Muscle of leg (tissue), 11 donors: ENCODE data around the gene RNF5. TPM values are rescaled to one million over a fixed set of nuclear protein-coding genes. Genes with fewer than 3 reads are reported as not detected.
"Not testable (repeated sequence)": the region's sequence is repeated elsewhere in the genome, so short reads cannot be mapped to it uniquely, and the experiment has no call there.

Experiments
- DNase-seq: peaks from one replicate; pipeline ENCODE4 v3.0.0; 2013
- H3K27ac ChIP-seq: one replicate; pipeline ENCODE4 v1.5.1; 2013; ENCODE audit warnings: mild to moderate bottlenecking, low read length, control low read depth
- H3K27me3 ChIP-seq: one replicate; pipeline ENCODE4 v1.6.1; 2013; ENCODE audit warnings: low read length; ENCODE audit not compliant: control insufficient read depth, insufficient read depth
- H3K36me3 ChIP-seq: one replicate; pipeline ENCODE4 v1.6.1; 2013; ENCODE audit warnings: low read length; ENCODE audit not compliant: control insufficient read depth, insufficient read depth
- H3K4me1 ChIP-seq: one replicate; pipeline ENCODE4 v1.6.1; 2013; ENCODE audit warnings: low read length; ENCODE audit not compliant: control insufficient read depth, insufficient read depth
- H3K4me3 ChIP-seq: one replicate; pipeline ENCODE4 v1.5.1; 2013; ENCODE audit warnings: low read length, control low read depth
- H3K9me3 ChIP-seq: replicated peaks from 2 replicates; pipeline ENCODE4 v1.6.1; 2013; ENCODE audit warnings: low read depth, low read length; ENCODE audit not compliant: control insufficient read depth
- WGBS: methylation state at CpG from one replicate; pipeline ENCODE4 v1.1.5; 2013; ENCODE audit warnings: missing lambda C conversion rate; ENCODE audit not compliant: insufficient coverage; 5-methylcytosine and 5-hydroxymethylcytosine counted together
- polyA plus RNA-seq, 8 donors: library from polyadenylated mRNA; unstranded; fragments of 120-200 nt; gene quantifications; one replicate each; pipeline versions ENCODE4 v1.2.1 to v1.2.3, GENCODE V29; 2013; ENCODE audit warnings: inconsistent platforms in 1 of 8, low replicate concordance in 1 of 8; ENCODE audit not compliant: insufficient read length in 8 of 8, insufficient read depth in 1 of 8
- total RNA-seq: library from RNA; stranded (reverse); fragments of 120-200 nt; gene quantifications from one replicate; pipeline ENCODE4 v1.2.4, GENCODE V29; 2013

RNF5 gene
- total and polyA plus RNA-seq, 9 donors = 41.5 to 57.5 (median 52.7) TPM

- 78% methylated on average over 5 of the region's 5 CpGs for WGBS
- Histone ChIP-seq H3K36me3 (no peaks in the 10 kb centered on the region), H3K4me1 (no peaks in the 10 kb centered on the region), H3K27ac (no peak overlapping the region), H3K4me3 (no peak overlapping the region), H3K27me3 (no peaks in the 10 kb centered on the region), H3K9me3 (no peaks in the 10 kb centered on the region)
- DNase-seq = no peak
Measured at GRCh38 chr6:32210191-32210601, 32.0 kb downstream of the RNF5 start.

GRCh38 chr6:32211432-32211831, 33.2 kb downstream of the RNF5 start:
- DNase-seq, H3K4me1 ChIP-seq, H3K27ac ChIP-seq, H3K36me3 ChIP-seq, H3K9me3 ChIP-seq, H3K4me3 ChIP-seq, H3K27me3 ChIP-seq: not testable (repeated sequence)
- no CpG with 5 or more reads among the region's 4 CpGs for WGBS

GRCh38 chr6:32212076-32212760, 34.0 kb downstream of the RNF5 start:
- H3K4me3 ChIP-seq = no peak overlapping the region
- no peaks in the 10 kb centered on the region for H3K4me1 ChIP-seq
- no peak overlapping the region for H3K27ac ChIP-seq
- whole genome bisulfite sequencing = 64% methylated on average over 6 of the region's 12 CpGs
- no peaks in the 10 kb centered on the region for H3K9me3 ChIP-seq
- DNase-seq = no peak
- H3K36me3 ChIP-seq = no peaks in the 10 kb centered on the region
- H3K27me3 ChIP-seq = no peaks in the 10 kb centered on the region

GRCh38 chr6:32213649-32214048, 35.4 kb downstream of the RNF5 start:
- no peaks in the 10 kb centered on the region for H3K4me1 ChIP-seq
- no peaks in the 10 kb centered on the region for H3K36me3 ChIP-seq
- 78% methylated on average over 2 of the region's 6 CpGs for WGBS
- DNase-seq = no peak
- H3K27me3 ChIP-seq = no peaks in the 10 kb centered on the region
- no peak overlapping the region for H3K4me3 ChIP-seq
- H3K27ac ChIP-seq = no peak overlapping the region
- no peaks in the 10 kb centered on the region for H3K9me3 ChIP-seq

GRCh38 chr6:32214126-32214525, 35.9 kb downstream of the RNF5 start:
- no CpG with 5 or more reads among the region's 3 CpGs for WGBS
- no peaks in the 10 kb centered on the region for H3K4me1 ChIP-seq
- no peak overlapping the region for H3K27ac ChIP-seq
- H3K9me3 ChIP-seq = no peaks in the 10 kb centered on the region
- no peak overlapping the region for H3K4me3 ChIP-seq
- H3K36me3 ChIP-seq = no peaks in the 10 kb centered on the region
- no peak for DNase-seq
- H3K27me3 ChIP-seq = no peaks in the 10 kb centered on the region

GRCh38 chr6:32215617-32216016, 37.4 kb downstream of the RNF5 start:
- Histone ChIP-seq H3K27ac (no peak overlapping the region), H3K36me3 (no peaks in the 10 kb centered on the region), H3K27me3 (no peaks in the 10 kb centered on the region), H3K9me3 (no peaks in the 10 kb centered on the region), H3K4me3 (no peak overlapping the region), H3K4me1 (no peaks in the 10 kb centered on the region)
- no CpG with 5 or more reads among the region's 4 CpGs for WGBS
- no peak for DNase-seq

GRCh38 chr6:32216285-32216684, 38.1 kb downstream of the RNF5 start:
- Histone ChIP-seq H3K4me1 (no peaks in the 10 kb centered on the region), H3K27me3 (no peaks in the 10 kb centered on the region), H3K9me3 (no peaks in the 10 kb centered on the region), H3K27ac (no peak overlapping the region), H3K36me3 (no peaks in the 10 kb centered on the region), H3K4me3 (no peak overlapping the region)
- DNase-seq = no peak
- WGBS = 93% methylated on average over 3 of the region's 10 CpGs

GRCh38 chr6:32216998-32217397, 38.8 kb downstream of the RNF5 start:
- Histone ChIP-seq H3K36me3 (no peaks in the 10 kb centered on the region), H3K27ac (no peak overlapping the region), H3K9me3 (no peaks in the 10 kb centered on the region), H3K4me3 (no peak overlapping the region), H3K4me1 (no peaks in the 10 kb centered on the region), H3K27me3 (no peaks in the 10 kb centered on the region)
- WGBS = 85% methylated on average over 11 of the region's 11 CpGs
- DNase-seq = no peak

- H3K4me1 ChIP-seq = no peaks in the 10 kb centered on the region
- DNase-seq = no peak
- 63% methylated on average over 6 of the region's 7 CpGs for WGBS
- H3K27me3 ChIP-seq = no peaks in the 10 kb centered on the region
- H3K4me3 ChIP-seq = no peak overlapping the region
- H3K9me3 ChIP-seq = no peaks in the 10 kb centered on the region
- no peaks in the 10 kb centered on the region for H3K36me3 ChIP-seq
- H3K27ac ChIP-seq = no peak overlapping the region
Measured at GRCh38 chr6:32218167-32218566, 40.0 kb downstream of the RNF5 start.

- Histone ChIP-seq H3K36me3 (no peaks in the 10 kb centered on the region), H3K4me1 (no peaks in the 10 kb centered on the region), H3K9me3 (no peaks in the 10 kb centered on the region), H3K4me3 (no peak overlapping the region), H3K27me3 (no peaks in the 10 kb centered on the region), H3K27ac (no peak overlapping the region)
- DNase-seq = no peak
- 61% methylated on average over 2 of the region's 4 CpGs for WGBS
Measured at GRCh38 chr6:32220021-32220420, 41.8 kb downstream of the RNF5 start.
